Cortex of kidney (tissue), 1 donor: ENCODE results near the gene JTB.

Source experiments
- DNase-seq: peaks from one replicate; lab custom pipeline; 2025; lab: John Stamatoyannopoulos, UW

The JTB gene

GRCh38 chr1:153932156-153933131 is 45.0 kb downstream of the JTB start:
- no peak for DNase-seq

- no peak for DNase-seq
Measured at GRCh38 chr1:153929981-153930948, 47.2 kb downstream of the JTB start.

GRCh38 chr1:153929426-153929825 is 48.0 kb downstream of the JTB start:
- no peak for DNase-seq

GRCh38 chr1:153928791-153929341 is 48.6 kb downstream of the JTB start:
- DNase-seq, result no peak

- DNase-seq, result no peak
Measured at GRCh38 chr1:153928245-153928644, 49.2 kb downstream of the JTB start.

- DNase-seq, result no peak
Measured at GRCh38 chr1:153926405-153926804, 51.1 kb downstream of the JTB start.
